A549 (cell line): ENCODE results near the gene LSS.

ENCODE experiments used
- NR3C1 ChIP-seq: fragments of >200 bp; sonication (Bioruptor Twin); formaldehyde crosslinking; IDR thresholded peaks from 3 replicates; pipeline ENCODE4 v1.6.1; 2017
- POLR2A ChIP-seq: IDR thresholded peaks from 2 replicates; pipeline ENCODE4 v1.6.1; 2012; ENCODE audit warnings: mild to moderate bottlenecking, low read length
- RAD21 ChIP-seq, 2 experiments: fragments of >200 bp in 1 of 2; sonication (Bioruptor Twin) in 1 of 2; formaldehyde crosslinking in 1 of 2; IDR thresholded peaks in 1 of 2; conservative IDR thresholded peaks in 1 of 2; 2 replicates in 1 of 2; 3 replicates in 1 of 2; pipeline ENCODE4 v1.6.1; 2012 to 2018; ENCODE audit warnings: inconsistent platforms in 1 of 2
- RCOR1 ChIP-seq: fragments of 150-350 bp; IDR thresholded peaks from 2 replicates; pipeline ENCODE4 v1.6.1; 2014; ENCODE audit warnings: antibody characterized with exemption, low read length, low read depth
- SMC3 ChIP-seq: fragments of >200 bp; sonication (Bioruptor Twin); formaldehyde crosslinking; IDR thresholded peaks from 3 replicates; pipeline ENCODE4 v1.6.1; 2018; ENCODE audit warnings: inconsistent platforms
- TF ChIP-seq, protein P1 (sequence below): fragments of >200 bp; sonication (Bioruptor Twin); formaldehyde crosslinking; IDR thresholded peaks from 3 replicates; pipeline ENCODE4 v1.5.1; 2016
- TF ChIP-seq, protein P2 (sequence below): IDR thresholded peaks from 2 replicates; pipeline ENCODE4 v1.6.1; 2012
- TF ChIP-seq, protein P3 (sequence below): fragments of >200 bp; sonication (Bioruptor Twin); formaldehyde crosslinking; IDR thresholded peaks from 3 replicates; pipeline ENCODE4 v1.6.1; 2016

DNA sequence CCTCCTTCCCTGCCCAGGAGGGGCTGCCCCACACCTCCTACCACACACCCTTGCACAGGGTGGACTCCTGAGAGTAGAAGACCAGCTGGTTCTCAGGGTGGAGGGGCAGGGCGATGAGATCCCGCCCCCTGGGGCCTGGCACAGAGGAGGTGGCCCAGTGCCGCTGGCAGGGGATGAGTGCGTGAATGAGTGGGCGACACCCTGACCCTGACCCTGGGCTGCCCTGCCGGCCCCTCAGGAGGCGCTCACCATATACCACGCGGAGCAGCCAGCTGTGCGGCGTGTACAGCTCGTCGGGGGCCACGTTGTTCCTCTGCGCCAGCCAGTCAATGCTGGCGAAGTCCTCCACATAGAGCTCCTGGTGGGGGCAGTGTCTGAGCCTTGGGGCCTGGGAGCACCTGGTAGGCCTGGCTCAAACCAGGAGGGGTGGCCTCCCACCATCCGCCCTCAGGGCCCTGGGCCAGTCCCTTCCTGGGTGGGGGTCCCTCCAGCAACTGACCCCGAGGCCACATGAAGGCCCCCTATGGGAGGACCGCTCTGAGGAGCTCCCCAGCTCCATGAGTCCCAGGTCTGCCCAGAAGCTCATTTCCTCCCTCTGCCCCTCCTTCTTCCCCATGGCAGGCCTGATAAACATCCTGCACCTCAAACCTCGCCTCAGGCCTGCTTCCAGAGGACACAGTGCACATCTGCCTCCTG is 13.0 kb downstream of the LSS start:
- TF ChIP-seq, protein P1, sequence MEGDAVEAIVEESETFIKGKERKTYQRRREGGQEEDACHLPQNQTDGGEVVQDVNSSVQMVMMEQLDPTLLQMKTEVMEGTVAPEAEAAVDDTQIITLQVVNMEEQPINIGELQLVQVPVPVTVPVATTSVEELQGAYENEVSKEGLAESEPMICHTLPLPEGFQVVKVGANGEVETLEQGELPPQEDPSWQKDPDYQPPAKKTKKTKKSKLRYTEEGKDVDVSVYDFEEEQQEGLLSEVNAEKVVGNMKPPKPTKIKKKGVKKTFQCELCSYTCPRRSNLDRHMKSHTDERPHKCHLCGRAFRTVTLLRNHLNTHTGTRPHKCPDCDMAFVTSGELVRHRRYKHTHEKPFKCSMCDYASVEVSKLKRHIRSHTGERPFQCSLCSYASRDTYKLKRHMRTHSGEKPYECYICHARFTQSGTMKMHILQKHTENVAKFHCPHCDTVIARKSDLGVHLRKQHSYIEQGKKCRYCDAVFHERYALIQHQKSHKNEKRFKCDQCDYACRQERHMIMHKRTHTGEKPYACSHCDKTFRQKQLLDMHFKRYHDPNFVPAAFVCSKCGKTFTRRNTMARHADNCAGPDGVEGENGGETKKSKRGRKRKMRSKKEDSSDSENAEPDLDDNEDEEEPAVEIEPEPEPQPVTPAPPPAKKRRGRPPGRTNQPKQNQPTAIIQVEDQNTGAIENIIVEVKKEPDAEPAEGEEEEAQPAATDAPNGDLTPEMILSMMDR: no peak
- TF ChIP-seq POLR2A (no peak), SMC3 (no peak), NR3C1 (no peak), RAD21 (conservative IDR thresholded peaks at IDR 0.05 in 1 of 2, IDR thresholded peaks at IDR 0.05 in 1 of 2) (no peak), RCOR1 (no peak)
- TF ChIP-seq, protein P2, sequence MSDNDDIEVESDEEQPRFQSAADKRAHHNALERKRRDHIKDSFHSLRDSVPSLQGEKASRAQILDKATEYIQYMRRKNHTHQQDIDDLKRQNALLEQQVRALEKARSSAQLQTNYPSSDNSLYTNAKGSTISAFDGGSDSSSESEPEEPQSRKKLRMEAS: no peak
- TF ChIP-seq, protein P3, sequence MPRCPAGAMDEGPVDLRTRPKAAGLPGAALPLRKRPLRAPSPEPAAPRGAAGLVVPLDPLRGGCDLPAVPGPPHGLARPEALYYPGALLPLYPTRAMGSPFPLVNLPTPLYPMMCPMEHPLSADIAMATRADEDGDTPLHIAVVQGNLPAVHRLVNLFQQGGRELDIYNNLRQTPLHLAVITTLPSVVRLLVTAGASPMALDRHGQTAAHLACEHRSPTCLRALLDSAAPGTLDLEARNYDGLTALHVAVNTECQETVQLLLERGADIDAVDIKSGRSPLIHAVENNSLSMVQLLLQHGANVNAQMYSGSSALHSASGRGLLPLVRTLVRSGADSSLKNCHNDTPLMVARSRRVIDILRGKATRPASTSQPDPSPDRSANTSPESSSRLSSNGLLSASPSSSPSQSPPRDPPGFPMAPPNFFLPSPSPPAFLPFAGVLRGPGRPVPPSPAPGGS: no peak
